Occipital lobe (tissue), 2 donors: ENCODE measurements around the gene RAD51B. TPM values are rescaled to one million over a fixed set of nuclear protein-coding genes. Genes with fewer than 3 reads are reported as not detected.
"Not testable (repeated sequence)": the region's sequence is repeated elsewhere in the genome, so short reads cannot be mapped to it uniquely, and the experiment has no call there.

Experiments
- DNase-seq: peaks from one replicate; lab custom pipeline; 2025; lab: John Stamatoyannopoulos, UW
- total RNA-seq: library from RNA; depleted of rRNA; stranded (reverse); fragments of >200 nt; gene quantifications from one replicate; pipeline ENCODE4 v1.2.3, GENCODE V29; 2014

Gene RAD51B
- total RNA-seq, 1 donor from 2014 or later: 9.8 TPM

DNA sequence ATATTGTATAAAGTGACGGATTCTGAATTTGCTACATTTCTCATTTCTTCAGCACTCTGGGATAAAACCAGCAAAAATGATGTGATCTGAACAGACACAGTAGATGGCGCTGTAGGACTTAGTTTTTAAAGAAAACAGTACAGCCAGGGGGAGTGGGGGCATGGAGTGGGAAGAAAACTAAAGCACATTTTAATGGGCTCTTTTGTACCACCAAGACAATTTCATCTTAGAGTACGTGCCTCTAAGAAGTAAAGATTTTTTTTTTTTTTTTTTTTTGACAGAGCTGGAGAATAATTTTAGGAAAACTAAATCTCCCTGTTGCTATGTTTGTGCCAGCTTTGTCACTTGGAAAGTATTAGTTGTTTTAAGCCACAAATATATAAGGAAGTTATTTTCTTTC is 124.4 kb downstream of the RAD51B start:
- DNase-seq: no peak

DNA sequence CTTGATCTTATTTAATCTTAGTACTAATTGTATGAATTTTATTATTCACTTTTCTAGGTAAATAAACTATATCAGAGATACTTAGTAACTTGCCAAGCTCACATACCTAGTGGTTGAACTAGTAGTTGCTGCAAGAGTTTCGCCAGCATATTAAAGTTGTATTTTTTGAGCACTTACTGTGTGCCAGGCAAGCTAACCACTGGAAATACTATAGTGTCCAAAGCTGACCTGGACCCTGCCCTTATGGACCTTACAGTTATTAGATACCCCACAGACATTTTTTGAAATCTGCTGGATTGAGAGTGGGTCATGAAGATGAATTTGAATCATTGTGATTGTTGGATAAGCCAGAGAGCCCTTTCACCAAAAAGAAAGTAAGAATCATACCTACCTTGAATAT is 125.0 kb downstream of the RAD51B start:
- no peak for DNase-seq

DNA sequence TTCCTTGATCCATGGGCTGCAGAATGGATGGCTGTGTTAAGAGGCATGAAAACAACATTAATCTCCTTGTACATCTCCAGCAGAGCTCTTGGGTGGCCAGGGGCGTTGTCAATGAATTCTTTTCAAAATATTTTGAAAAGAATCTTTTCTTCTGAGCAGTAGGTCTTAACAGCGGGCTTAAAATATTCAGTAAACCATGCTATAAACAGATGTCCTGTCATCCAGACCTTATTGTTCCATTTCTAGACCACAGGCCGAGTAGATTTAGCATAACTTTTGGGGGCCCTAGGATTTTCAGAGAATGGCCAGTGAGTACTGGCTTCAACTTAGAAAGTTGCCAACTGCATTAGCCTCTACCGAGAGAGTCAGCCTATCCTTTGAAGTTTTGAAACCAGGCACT is 130.2 kb downstream of the RAD51B start:
- no peak for DNase-seq

DNA sequence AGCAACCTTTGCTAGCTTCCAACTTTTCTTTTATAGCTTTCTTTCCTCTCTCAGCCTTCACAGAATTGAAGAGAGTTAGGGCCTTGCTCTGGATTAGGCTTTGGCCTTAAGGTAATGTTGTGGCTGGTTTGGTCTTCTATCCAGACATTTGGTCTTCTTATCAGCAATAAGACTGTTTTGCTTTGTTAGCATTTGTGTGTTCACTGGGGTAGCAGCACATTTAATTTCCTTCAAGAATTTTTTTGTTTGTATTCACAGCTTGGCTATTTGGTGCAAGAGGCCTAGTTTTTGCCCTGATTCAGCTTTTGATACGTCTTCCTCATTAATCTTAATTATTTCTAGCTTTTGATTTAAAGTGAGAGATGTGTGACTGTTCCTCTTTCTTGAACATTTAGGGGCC is 130.8 kb downstream of the RAD51B start:
- no peak for DNase-seq

DNA sequence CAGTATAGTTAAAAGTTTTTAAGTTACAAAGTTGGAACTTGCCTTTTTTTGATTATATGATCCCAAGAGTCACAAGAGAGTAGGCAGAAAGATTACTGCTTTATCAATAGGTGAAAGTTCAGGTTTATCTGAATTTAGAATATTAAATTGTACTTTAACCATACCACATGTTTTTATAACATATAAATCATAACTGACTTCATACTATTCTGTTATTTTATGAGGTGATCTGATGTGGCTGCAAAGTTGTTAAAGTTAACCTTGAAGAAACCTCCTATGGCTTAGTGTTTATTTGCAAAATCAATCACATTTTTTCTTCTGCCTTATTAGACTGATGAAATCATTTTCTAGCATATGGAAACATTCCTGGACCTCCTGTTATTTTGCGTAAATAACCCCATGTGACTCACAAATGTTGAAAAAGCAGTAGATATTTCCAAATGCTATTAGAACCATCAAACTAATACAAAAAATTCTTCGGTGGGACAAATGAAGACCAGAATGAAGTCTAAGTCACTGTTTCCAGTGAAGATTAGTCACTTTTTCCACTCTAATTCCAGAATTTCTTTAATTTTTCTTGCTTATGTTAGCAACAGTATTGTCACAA is 132.1 kb downstream of the RAD51B start:
- DNase-seq: no peak

DNA sequence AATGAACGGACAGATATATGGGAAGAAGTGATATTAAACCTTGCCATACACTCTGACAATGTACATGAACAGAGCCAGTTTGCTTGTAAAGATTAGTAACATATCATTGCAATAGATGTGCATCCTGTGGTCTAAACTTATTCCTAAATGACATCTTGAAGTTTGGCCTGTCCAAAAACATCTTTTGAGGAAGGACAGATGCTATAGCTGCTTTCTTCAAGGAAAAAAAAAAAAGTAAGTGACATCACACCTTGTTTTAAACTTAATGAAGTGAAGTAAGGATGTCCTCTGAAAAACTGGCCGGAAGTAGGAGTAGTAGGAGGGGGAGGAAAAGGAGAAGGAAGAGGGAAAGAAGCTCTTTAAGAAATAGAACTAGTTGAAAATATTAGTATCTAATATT is 132.8 kb downstream of the RAD51B start:
- no peak for DNase-seq

DNA sequence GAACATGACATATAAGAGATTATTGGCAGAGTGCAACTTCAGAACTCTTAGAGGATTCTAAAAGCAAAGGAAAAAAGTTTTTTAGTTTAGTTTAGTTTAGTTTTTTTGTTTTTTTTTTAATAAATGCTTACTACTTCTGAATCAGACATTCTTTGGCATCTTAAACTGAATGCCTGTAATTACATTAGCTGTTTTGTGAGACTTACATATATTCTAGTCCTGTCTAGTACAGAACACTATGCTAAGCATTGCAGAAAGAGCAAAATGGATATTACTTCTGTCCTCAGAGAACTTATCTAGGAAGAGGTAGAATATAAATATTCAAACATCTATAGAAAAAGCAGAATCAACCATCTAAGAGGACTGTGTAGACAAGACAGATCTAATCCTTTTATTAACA is 133.2 kb downstream of the RAD51B start:
- DNase-seq: no peak

DNA sequence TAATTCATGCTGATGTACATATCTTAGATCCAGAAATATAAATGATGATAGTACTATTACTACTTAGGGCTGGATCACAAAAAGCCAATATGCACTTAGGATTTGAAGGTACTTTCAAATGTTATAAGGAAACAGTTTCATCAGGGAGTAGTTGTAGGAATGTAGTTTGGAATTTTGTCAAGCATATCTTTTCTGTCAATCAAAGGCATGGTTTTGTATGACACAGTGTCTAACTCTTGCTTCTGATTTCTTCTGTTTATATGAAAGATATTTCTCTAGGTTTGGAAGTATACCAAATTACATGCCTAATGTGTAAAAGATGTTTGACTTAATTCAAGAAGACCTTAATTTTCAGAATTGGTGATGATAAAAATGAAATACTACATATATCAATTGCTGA is 135.7 kb downstream of the RAD51B start:
- DNase-seq: no peak

DNA sequence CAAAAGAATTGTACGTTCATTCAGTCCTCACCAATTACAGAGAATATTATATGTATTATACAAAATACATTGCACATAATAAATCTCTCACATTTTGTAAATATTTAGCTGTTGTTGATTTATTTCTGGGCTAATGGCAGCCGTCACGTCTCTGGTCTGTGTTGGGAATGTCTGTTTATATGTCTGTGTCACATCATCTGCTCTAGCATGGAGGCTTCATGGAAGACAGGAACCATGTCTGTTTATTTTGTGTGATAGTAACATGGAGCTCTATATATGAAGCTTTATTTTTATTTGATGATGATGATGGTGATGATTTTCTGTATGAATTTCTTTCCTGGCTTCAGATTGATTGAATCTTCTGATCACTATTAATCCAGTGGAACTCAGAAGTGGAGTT is 138.4 kb downstream of the RAD51B start:
- DNase-seq: no peak

DNA sequence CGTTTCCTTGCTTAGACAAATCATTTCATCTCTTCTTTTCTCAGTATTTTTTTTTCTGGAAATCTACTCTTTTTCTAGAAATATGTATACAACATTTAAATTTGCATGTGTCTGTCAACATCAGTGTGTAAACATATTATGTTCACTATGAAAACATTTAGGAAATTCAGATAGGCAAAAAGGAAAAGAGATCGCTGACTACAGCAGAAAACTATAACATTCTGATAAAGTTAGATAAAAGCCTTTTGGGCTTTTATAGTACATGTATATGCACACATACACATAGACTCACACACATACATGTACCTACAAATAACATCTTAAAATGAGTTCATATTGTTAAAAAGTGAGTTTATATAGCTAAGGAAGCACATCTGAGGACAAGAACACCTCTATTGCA is 142.1 kb downstream of the RAD51B start:
- no peak for DNase-seq

DNA sequence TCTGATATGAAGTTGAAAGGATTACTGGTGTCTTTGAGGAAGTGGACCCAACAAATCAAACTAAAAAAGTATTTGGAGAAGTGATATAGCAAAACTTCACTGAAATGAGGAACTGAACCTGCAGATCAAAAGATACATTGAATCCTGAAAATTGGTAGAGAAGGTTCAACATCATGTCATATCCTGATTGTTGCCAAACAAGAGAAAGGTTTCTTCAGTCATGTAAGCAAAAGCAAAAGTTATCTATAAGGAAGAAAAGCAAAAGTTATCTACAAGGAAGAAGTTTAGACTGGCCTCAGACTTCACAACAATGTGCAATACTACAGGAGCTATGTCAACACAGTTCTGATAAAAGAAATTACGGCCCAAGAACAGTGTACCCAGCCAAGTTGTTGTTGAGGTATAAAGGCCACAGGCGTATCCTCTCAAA is 142.7 kb downstream of the RAD51B start:
- DNase-seq: no peak

DNA sequence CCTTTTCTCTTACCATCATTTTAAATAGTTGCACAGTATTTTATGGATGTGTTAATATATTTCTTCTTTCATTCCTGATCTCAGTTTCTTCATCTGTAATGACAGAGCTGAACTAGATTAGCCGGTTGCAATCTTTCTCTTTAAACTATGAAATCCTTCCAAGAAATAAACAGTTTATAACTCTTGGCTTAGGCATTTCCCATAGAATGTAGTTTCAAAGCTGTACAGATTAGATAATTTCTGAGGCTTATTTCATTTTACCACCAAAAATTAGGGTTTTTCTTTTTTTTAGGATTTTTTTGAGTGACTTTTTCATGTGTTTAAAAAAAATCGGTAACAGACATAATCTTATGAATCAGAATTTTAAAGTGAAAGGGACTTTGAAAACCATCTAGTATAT is 144.0 kb downstream of the RAD51B start:
- DNase-seq: no peak

DNA sequence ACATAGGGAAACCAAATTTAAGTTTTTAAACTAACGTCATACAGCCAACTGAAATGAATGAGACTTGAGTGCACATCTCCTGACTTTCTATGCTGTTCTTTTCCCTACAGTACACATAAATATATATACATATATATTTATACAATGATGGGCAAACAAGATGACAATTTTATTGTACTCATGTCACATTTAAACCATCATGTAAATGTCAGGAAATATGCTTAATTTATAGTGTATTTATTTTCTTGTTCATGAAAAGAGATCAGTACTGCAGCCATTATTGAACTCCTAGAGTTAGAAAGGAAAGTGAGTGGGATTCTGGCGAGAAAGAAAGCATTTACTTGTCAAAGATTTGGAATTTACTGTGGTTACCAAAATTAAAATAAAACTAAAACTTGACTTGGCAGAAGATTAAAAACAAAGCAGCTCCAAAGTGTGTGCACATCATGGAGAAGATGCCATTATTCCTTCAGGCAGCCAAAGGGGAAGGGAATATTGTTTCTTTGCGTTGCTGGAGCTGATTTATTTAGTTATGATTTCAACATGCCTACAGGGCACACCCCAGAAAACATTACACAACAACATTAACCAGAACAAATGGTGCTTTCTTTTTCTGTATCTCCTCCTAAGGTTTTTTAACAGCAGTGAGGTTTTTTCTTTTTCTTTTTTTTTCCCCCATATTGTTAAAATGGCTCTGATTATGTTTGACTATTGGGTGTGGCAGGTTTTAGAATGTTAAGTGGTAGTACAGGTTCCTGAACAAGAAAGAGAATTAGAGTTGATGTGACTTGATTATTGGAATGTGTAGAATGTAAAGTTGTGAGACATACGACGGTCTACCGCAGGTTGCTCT is 144.6 kb downstream of the RAD51B start:
- DNase-seq: no peak

DNA sequence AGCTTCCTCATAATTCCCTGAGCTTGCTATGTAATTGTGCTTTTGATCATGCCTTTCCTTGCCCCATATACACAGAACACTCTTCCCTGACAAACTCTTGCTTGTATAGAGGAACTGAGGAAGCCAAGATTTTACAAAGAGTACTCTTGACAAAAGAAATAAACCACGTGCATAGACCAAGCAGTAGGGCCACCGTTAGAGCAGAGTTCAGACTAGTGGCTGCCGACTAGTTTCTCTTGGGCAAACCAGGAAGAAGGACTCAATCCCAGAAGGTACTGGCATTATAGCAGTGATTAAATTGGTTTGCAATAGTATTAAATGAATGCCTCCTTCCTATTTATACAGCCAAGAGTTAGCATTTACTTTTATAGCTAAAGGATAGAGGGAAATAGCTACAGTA is 146.1 kb downstream of the RAD51B start:
- no peak for DNase-seq

DNA sequence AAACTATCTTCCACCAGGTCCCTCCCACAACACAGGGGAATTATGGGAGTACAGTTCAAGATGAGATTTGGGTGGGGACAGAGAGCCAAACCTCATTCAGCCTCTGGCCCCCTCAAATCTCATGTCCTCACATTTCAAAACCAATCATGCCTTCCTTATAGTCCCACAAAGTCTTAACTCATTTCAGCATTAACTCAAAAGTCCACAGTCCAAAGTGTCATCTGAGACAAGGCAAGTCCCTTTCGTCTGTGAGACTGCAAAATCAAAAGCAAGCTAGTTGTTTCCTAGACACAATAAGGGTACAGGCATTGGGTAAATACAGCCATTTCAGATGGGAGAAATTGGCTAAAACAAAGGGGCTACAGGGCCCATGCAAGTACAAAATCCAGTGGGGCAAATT is 147.6 kb downstream of the RAD51B start:
- DNase-seq: no peak

DNA sequence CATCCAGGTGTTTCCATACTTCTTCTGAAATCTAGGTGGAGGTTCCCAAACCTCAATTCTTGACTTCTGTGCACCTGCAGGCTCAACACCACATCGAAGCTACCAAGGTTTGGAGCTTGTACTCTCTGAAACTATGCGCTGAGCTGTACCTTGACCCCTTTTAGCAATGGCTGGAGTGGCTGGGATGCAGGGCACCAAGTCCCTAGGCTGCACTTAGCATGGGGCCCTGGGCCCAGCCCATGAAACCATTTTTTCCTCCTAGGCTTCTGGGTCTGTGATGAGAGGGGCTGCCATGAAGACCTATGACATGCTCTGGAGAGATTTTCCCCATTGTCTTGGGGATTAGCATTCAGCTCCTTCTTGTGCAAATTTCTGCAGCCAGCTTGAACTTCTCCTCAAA is 148.4 kb downstream of the RAD51B start:
- DNase-seq: not testable (repeated sequence)

DNA sequence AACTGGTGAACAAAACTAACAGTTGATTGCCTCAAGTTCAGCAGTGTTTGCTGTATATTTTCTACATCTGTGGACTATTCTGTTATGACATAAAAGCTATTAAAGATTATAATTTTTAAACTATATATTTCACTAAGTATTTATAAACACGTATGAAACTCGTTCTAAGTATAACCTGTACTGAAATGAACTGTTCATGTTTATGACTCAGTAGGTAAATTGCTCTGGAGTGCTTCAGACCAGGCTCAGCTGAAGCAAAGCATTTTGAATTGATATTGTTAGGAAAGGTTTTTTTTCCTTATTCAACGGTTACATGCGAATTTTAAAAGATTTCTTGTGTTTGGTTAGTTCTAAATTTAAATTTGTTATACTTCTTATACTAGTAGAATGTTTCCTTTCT is 151.3 kb downstream of the RAD51B start:
- no peak for DNase-seq

DNA sequence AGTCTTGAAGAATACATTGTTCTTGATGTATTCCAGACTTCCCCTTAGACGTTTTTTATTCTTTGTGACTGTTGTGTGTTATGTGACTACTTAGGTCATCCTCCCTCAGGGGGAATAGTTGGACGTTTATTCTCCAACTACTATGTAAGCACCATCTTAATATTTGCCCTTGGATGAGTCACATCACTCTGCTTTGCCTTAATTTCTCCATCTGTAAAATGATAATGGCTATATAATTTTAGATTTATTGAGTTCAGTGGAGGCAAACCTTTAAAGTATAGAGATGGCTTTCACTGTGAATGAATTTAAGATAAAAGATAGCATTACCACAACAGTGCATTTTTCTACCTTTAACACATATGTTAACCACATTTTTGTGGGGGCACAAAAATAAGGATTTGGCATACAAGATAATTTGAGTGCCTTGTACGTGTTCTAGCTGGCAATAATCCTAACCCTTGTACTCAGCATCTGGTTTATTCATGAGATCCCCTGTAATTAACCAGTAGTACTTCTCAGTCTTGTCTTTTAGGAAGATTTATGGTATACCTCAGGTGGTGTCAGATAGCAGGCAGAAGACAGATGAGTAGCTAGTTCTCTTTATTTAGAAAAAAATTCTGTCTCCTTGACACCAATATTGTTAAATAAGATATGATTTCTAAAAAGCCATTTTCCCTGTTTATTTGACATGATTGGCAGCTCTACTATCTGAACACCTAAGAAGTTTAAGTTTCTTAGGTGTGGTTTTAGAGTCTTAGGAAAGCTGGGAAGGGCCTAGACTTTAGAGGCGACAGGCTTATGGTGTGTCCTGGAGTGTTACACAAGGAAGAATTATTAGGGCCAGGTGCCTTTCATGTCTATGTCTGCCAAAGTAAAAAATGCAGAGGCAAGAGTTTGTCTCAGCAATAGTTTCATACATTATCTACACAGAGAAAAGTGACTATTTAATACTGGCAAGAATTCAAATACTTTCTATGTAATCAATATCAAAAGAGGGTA is 152.3 kb downstream of the RAD51B start:
- no peak for DNase-seq

DNA sequence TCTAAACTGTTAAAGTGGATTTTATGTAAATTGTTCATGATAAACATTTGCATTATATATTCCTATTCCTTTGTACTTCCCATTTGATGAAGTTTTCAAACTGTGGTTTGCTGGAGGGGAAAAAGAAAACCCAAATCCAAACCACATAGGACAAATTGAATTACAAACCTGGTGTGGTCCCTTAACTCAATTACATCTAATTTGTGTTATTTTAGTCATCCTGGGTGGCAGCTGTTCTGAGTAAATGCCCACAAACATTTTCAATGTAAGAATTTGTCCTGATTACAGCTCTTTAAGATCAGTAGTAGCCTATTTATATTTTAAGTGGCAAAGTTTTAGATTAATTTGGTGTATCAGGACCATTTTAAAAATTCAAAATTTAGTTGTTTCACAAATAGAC is 153.9 kb downstream of the RAD51B start:
- DNase-seq: no peak

DNA sequence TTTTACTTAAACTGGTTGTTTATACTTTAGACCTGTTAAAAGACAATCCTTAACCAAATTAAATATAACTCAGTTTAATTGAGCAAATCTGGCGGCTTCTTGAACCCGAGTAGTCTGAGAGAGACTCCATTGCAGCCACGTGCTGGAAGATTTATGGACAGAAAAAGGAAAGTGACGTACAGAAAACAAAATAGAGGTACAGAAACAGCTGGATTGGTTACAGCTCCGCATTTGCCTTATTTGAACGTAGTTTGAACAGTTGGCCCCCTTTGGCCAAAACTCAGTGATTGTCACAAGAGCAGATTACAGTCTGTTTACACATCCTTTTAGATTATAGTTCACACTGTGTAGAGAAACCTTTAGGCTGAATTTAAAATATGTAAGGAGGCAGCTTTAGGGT is 155.9 kb downstream of the RAD51B start:
- DNase-seq: no peak

DNA sequence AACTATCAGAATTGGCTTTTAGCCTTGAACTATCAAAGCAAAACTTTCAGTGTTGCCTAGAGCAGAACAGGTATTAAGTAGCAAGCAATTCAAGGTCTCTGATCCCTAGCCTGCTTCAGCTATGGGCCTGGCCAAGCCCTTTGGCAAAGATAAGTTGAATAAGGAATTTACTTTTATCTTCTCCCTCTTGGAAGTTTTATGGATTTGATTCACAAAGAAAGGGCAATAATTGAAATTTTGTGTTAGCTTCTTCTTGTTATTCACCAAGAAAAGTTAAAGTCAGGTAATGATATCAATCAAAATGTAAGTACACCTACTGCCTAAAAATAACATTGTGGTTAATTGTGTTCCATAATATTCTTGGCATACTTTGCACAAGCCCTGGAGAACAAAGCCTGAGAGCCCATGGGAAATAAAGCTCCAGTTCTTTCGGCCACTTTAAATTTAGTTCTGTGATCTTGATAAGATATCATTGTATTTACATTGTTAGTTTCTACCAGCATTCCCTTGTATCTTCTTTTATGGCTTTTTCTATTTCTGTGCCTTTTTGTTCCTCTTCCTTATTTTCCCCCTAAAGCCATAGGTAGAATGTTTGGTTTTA is 158.0 kb downstream of the RAD51B start:
- DNase-seq: no peak

DNA sequence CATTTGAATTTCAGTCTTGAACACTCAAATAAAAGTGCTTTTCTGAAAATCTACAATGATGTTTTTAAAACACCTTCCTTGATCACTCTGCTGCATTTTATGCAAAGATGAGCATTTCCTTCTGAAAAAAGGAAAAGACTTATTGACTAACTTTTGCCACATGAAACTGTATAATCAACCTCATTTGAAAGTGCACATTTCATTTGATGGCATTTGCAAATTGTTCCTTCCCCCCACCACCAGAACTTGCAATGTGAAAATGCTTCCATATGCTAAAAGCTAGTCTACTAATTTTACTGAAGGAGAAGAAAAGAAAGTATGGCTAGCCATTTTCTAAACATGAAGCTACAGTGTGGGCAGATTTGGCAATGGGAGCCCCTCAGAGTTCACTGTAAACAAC is 159.2 kb downstream of the RAD51B start:
- DNase-seq: no peak
